ENCODE results near the gene YTHDF1. TPM values are rescaled to one million over a fixed set of nuclear protein-coding genes. Genes with fewer than 3 reads are reported as not detected.
A peak's percentile ranks its signal among the peaks of the same experiment; 100 is the strongest.

The YTHDF1 gene
- total RNA-seq = 10 to 100 TPM; 64.9 to 73.2 TPM
- polyA plus RNA-seq (2013, experiment 1 of 2) = 43.0 TPM
- 41.6 TPM for polyA plus RNA-seq (2013, experiment 2 of 2)
- long read RNA-seq, experiment 1, transcript YTHDF1-202 (5 exons, 3,301 nt) = major isoform, 11 of 25 reads
- long read RNA-seq, experiment 1, partial matches to known transcripts = 4 of 25 reads
- long read RNA-seq, experiment 1, other reads (novel, unspliced or antisense) = 9 of 25 reads
- long read RNA-seq, experiment 2, transcript YTHDF1-202 (5 exons, 3,301 nt) = major isoform, 98 of 143 reads
- long read RNA-seq, experiment 2, partial matches to known transcripts = 35 of 143 reads
- long read RNA-seq, experiment 2, other reads (novel, unspliced or antisense) = 9 of 143 reads
- long read RNA-seq, experiment 3, partial matches to known transcripts = 17 of 19 reads
- long read RNA-seq, experiment 3, other reads (novel, unspliced or antisense) = 0 of 19 reads
- long read RNA-seq, experiment 4, partial matches to known transcripts = 17 of 18 reads
- long read RNA-seq, experiment 4, other reads (novel, unspliced or antisense) = 1 of 18 reads

DNA sequence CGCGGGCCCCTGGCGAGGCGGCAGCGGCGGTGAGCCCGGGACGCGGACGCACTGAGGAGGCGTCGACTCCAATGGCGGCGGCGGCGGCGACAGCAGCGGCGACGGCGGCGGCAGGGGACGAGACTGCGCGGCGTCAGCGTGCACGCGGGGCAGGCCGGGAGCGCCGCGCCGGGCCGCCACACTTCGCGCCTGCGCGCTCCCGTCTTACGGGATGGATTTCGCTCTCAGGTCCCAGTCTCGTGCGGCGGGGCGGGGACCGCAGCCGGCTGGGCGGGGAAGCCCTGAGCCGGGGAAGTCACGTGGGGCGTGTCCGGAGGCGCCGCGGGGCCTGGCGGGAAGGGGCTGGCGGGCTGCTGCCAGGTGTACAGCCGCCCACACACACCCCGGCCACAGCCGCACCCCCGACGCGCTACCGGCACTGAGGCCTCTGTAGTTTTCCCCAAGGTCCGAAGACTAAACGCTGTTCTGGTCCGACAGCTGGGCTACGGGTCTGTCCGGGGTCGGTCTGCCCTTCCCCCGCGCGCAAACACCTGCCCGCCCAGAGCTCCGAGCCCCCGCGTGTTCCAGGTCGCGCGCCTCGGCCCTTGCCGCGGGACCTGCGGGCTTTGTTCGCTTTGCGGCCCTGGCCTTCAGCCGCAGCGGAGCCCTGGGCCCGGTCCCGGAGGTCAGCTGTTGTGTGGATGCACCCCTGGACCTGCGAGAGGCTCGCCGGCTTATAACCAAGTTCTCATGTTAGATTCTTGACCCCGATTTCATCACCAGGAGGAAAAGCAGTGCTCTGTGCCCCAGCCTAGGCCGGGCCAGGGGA is at the start of gene YTHDF1:
Gene YTHDF1 (minus strand): TSS at position 91 of the 808 bp plus-strand sequence. CDS start 239 bp downstream, outside the sequence.
- Histone ChIP-seq H3K4me3 (ENCODE audit: low read length) (peak within 1 kb of the TSS; percentile 97), H3K9me3 (ENCODE audit: control insufficient read depth, low read length) (no peaks in the 10 kb centered on the region), H3K36me3 (ENCODE audit: control insufficient read depth, insufficient read depth, low read length) (peaks cover 33% of the 10 kb centered on the region), H3K9ac (ENCODE audit: extremely low read depth, low read length, poor library complexity, severe bottlenecking) (peak within 1 kb of the TSS; percentile 97), H3K4me1 (ENCODE audit: control insufficient read depth, insufficient read depth, low read length) (peaks cover 5% of the 10 kb centered on the region), H3K27me3 (ENCODE audit: control insufficient read depth, insufficient read depth, low read length, poor library complexity, severe bottlenecking) (peaks cover 11% of the 10 kb centered on the region), H3K27ac (ENCODE audit: low read depth, low read length) (peak within 1 kb of the TSS; percentile 52)
- peaks cover 15% of the 10 kb centered on the region for H3K27me3 Mint-ChIP-seq (ENCODE audit: insufficient read depth)
- H3K36me3 Mint-ChIP-seq (ENCODE audit: low read depth) = peaks cover 35% of the 10 kb centered on the region
- 3 to 10% methylated on average over 26 to 96 of the region's 96 CpGs for WGBS, 2 experiments (ENCODE audit: insufficient coverage in 1 of 2, insufficient read length in 1 of 2)
- H3K27ac Mint-ChIP-seq = peak within 1 kb of the TSS; percentile 98
- DNase-seq = peak; percentile 97
- H3K4me3 Mint-ChIP-seq = peak within 1 kb of the TSS; percentile 99
- TF ChIP-seq, protein P1, sequence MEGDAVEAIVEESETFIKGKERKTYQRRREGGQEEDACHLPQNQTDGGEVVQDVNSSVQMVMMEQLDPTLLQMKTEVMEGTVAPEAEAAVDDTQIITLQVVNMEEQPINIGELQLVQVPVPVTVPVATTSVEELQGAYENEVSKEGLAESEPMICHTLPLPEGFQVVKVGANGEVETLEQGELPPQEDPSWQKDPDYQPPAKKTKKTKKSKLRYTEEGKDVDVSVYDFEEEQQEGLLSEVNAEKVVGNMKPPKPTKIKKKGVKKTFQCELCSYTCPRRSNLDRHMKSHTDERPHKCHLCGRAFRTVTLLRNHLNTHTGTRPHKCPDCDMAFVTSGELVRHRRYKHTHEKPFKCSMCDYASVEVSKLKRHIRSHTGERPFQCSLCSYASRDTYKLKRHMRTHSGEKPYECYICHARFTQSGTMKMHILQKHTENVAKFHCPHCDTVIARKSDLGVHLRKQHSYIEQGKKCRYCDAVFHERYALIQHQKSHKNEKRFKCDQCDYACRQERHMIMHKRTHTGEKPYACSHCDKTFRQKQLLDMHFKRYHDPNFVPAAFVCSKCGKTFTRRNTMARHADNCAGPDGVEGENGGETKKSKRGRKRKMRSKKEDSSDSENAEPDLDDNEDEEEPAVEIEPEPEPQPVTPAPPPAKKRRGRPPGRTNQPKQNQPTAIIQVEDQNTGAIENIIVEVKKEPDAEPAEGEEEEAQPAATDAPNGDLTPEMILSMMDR (conservative IDR thresholded peaks at IDR 0.05) = no peak
- H3K9me3 Mint-ChIP-seq = no peaks in the 10 kb centered on the region
- peaks cover 33% of the 10 kb centered on the region for H3K4me1 Mint-ChIP-seq

DNA sequence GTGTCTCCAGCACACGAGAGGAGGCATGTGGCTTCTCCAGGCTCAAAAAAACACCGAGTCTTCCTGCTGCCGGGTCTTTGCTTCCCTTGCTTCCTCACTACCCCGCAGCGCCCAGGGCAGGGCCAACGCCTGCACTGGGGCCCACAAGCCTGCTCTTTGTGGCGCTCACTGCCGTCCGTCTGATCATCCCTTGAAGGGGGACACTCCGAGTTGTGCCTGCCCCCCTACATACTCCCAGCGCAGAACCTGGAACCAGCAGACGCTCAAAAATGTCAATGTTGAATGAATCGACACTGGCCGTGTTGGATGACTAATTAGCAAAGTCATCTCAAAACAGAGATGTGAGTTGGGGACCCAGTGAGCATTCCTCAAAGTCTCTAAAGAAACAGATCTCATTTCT is 48.6 kb upstream of the YTHDF1 start:
- Histone ChIP-seq H3K4me1 (ENCODE audit: control insufficient read depth, insufficient read depth, low read length) (no peaks in the 10 kb centered on the region), H3K27ac (ENCODE audit: low read depth, low read length) (no peak overlapping the region), H3K9ac (ENCODE audit: extremely low read depth, low read length, poor library complexity, severe bottlenecking) (no peak overlapping the region), H3K27me3 (ENCODE audit: control insufficient read depth, insufficient read depth, low read length, poor library complexity, severe bottlenecking) (no peaks in the 10 kb centered on the region), H3K36me3 (ENCODE audit: control insufficient read depth, insufficient read depth, low read length) (no peaks in the 10 kb centered on the region), H3K4me3 (ENCODE audit: low read length) (no peak overlapping the region), H3K9me3 (ENCODE audit: control insufficient read depth, low read length) (no peaks in the 10 kb centered on the region)
- Mint-ChIP-seq H3K4me3 (no peak overlapping the region), H3K9me3 (no peaks in the 10 kb centered on the region), H3K27me3 (ENCODE audit: insufficient read depth) (no peaks in the 10 kb centered on the region), H3K36me3 (ENCODE audit: low read depth) (no peaks in the 10 kb centered on the region), H3K4me1 (no peaks in the 10 kb centered on the region), H3K27ac (no peak overlapping the region)
- DNase-seq = no peak
- 82 to 86% methylated on average over 14 of the region's 14 CpGs for WGBS, 2 experiments (ENCODE audit: insufficient coverage in 1 of 2, insufficient read length in 1 of 2)
- TF ChIP-seq, protein P1 (conservative IDR thresholded peaks at IDR 0.05) = no peak

DNA sequence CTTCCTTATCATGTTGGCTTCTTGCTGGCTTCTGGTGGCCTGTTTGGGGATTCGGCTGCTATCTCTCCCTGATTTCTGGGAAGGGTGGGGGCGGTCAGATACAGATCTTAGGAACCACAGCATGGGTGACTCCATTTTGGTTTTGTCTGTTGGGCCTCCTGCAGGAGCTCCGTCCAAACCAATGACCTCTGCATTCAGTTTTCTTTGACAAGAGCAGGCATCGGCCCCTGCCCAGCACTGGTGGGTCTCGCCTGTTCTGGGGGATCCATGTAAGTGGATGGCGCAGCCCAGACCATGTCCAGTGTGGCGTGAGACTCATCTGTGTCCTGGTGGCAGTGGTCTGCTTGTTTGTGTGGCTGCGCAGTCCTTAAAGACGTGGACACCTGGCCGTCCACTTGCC is 48.1 kb upstream of the YTHDF1 start:
- no peak overlapping the region for H3K9ac ChIP-seq (ENCODE audit: extremely low read depth, low read length, poor library complexity, severe bottlenecking)
- H3K36me3 ChIP-seq (ENCODE audit: control insufficient read depth, insufficient read depth, low read length) = no peaks in the 10 kb centered on the region
- H3K27me3 Mint-ChIP-seq (ENCODE audit: insufficient read depth) = peaks cover 2% of the 10 kb centered on the region
- WGBS, 2 experiments (ENCODE audit: insufficient coverage in 1 of 2, insufficient read length in 1 of 2) = 89 to 90% methylated on average over 8 to 10 of the region's 10 CpGs
- H3K36me3 Mint-ChIP-seq (ENCODE audit: low read depth) = no peaks in the 10 kb centered on the region
- no peak overlapping the region for H3K27ac Mint-ChIP-seq
- no peaks in the 10 kb centered on the region for H3K27me3 ChIP-seq (ENCODE audit: control insufficient read depth, insufficient read depth, low read length, poor library complexity, severe bottlenecking)
- no peak overlapping the region for H3K4me3 Mint-ChIP-seq
- H3K9me3 Mint-ChIP-seq = no peaks in the 10 kb centered on the region
- H3K4me1 Mint-ChIP-seq = no peaks in the 10 kb centered on the region
- no peak overlapping the region for H3K4me3 ChIP-seq (ENCODE audit: low read length)
- H3K4me1 ChIP-seq (ENCODE audit: control insufficient read depth, insufficient read depth, low read length) = no peaks in the 10 kb centered on the region
- DNase-seq = no peak
- H3K9me3 ChIP-seq (ENCODE audit: control insufficient read depth, low read length) = no peaks in the 10 kb centered on the region
- H3K27ac ChIP-seq (ENCODE audit: low read depth, low read length) = no peak overlapping the region
- TF ChIP-seq, protein P1 (conservative IDR thresholded peaks at IDR 0.05) = no peak
